ENCODE measurements around the gene SURF4. TPM values are rescaled to one million over a fixed set of nuclear protein-coding genes. Genes with fewer than 3 reads are reported as not detected.

Gene SURF4
- total RNA-seq, 2 experiments from 2014 or later, result 283 to 349 TPM

- ChIA-PET POLR2A (interaction anchor here (2.3 to 2.5 kb wide), 2 partner anchors 10 to 11 kb away, joined by 6 to 32 read pairs; no protein-coding TSS in a partner anchor), CTCF (interaction anchor here (1.0 to 1.3 kb wide), 2 partner anchors 9 to 15 kb away, joined by 3 to 6 read pairs; no protein-coding TSS in a partner anchor)
- Mint-ChIP-seq H3K27ac (peak overlapping the region; percentile 74), H3K36me3 (ENCODE audit: low read depth) (peaks cover 72% of the 10 kb centered on the region), H3K4me3 (no peak overlapping the region), H3K9me3 (ENCODE audit: low read depth) (no peaks in the 10 kb centered on the region), H3K4me1 (peaks cover 54% of the 10 kb centered on the region), H3K27me3 (no peaks in the 10 kb centered on the region)
- ATAC-seq (no peak), DNase-seq (no peak)
- intact Hi-C loops (cut with DNase I, micrococcal nuclease), result no loop called here
Measured at GRCh38 chr9:133361507-133362092, 14.3 kb downstream of the SURF4 start.

GRCh38 chr9:133360400-133361393 is 15.2 kb downstream of the SURF4 start:
- H3K9me3 Mint-ChIP-seq (ENCODE audit: low read depth), result no peaks in the 10 kb centered on the region
- peaks cover 51% of the 10 kb centered on the region for H3K4me1 Mint-ChIP-seq
- CTCF ChIA-PET, result interaction anchor here (0.9 to 1.0 kb wide), 2 partner anchors 10 kb away, joined by 3 to 6 read pairs; no protein-coding TSS in a partner anchor
- H3K4me3 Mint-ChIP-seq, result no peak overlapping the region
- intact Hi-C loops (cut with DNase I, micrococcal nuclease), result no loop called here
- peaks cover 63% of the 10 kb centered on the region for H3K36me3 Mint-ChIP-seq (ENCODE audit: low read depth)
- H3K27ac Mint-ChIP-seq, result peak overlapping the region; percentile 74
- DNase-seq, result no peak
- H3K27me3 Mint-ChIP-seq, result no peaks in the 10 kb centered on the region
- POLR2A ChIA-PET, result interaction anchor here (2.5 kb wide), 1 partner anchor 10 kb away, joined by 32 read pairs; no protein-coding TSS in a partner anchor
- no peak for ATAC-seq

GRCh38 chr9:133359399-133360175 is 16.3 kb downstream of the SURF4 start:
- Mint-ChIP-seq H3K9me3 (ENCODE audit: low read depth) (no peaks in the 10 kb centered on the region), H3K36me3 (ENCODE audit: low read depth) (peaks cover 52% of the 10 kb centered on the region), H3K27ac (peak overlapping the region; percentile 66), H3K4me1 (peaks cover 58% of the 10 kb centered on the region), H3K27me3 (no peaks in the 10 kb centered on the region), H3K4me3 (peak overlapping the region; percentile 2)
- DNase-seq (peak; percentile 67), ATAC-seq (peak; percentile 27)
- ChIA-PET POLR2A (interaction anchor here (0.7 to 2.5 kb wide), 2 partner anchors 12 kb away, joined by 4 to 32 read pairs; partner anchors contain the start of genes MED22 and RPL7A), CTCF (interaction anchor here (0.9 kb wide), 1 partner anchor 12 kb away, joined by 3 read pairs; no protein-coding TSS in a partner anchor)
- intact Hi-C loops (cut with DNase I, micrococcal nuclease), result loop anchor here (1.0 to 10.0 kb wide), 3 partner anchors 43 to 705 kb away; partner anchors contain the start of gene BRD3 (in 1 of the 2)

- ChIA-PET POLR2A (interaction anchor here (1.4 to 13.3 kb wide), 2 partner anchors 10 to 13 kb away, joined by 12 to 287 read pairs; partner anchors contain the start of genes MED22 and RPL7A), CTCF (interaction anchor here (0.6 to 5.4 kb wide), 3 partner anchors 15 to 1401 kb away, joined by 3 to 44 read pairs (median 3); no protein-coding TSS in a partner anchor)
- Mint-ChIP-seq H3K9me3 (ENCODE audit: low read depth) (no peaks in the 10 kb centered on the region), H3K4me1 (peaks cover 59% of the 10 kb centered on the region), H3K27me3 (no peaks in the 10 kb centered on the region), H3K4me3 (peak overlapping the region; percentile 91), H3K36me3 (ENCODE audit: low read depth) (peaks cover 38% of the 10 kb centered on the region), H3K27ac (peak overlapping the region; percentile 59)
- DNase-seq (no peak), ATAC-seq (no peak)
- intact Hi-C loops (cut with DNase I, micrococcal nuclease), result loop anchor here (2.0 to 10.0 kb wide), 3 partner anchors 45 to 707 kb away; partner anchors contain the start of genes BRD3 (in 1 of the 2) and REXO4 (in 1 of the 2)
Measured at GRCh38 chr9:133357656-133358055, 18.2 kb downstream of the SURF4 start.

GRCh38 chr9:133356391-133357091 is 19.3 kb downstream of the SURF4 start, which contains the start of the genes SURF1 and SURF2:
TSS of gene SURF1 (minus strand) at chr9:133356487. CDS start at chr9:133356453, 34 bp downstream.
TSS of gene SURF2 (plus strand) at chr9:133356550. CDS start at chr9:133356593, 43 bp downstream.
- peak; percentile 84 for ATAC-seq
- Mint-ChIP-seq H3K27me3 (no peaks in the 10 kb centered on the region), H3K36me3 (ENCODE audit: low read depth) (peaks cover 40% of the 10 kb centered on the region), H3K27ac (peak within 1 kb of the TSS; percentile 85), H3K4me3 (peak within 1 kb of the TSS; percentile 91), H3K9me3 (ENCODE audit: low read depth) (no peaks in the 10 kb centered on the region), H3K4me1 (peaks cover 52% of the 10 kb centered on the region)
- ChIA-PET POLR2A (interaction anchor here (0.6 to 13.3 kb wide), 3 partner anchors 9 to 58 kb away, joined by 3 to 287 read pairs (median 12); partner anchors contain the start of genes MED22 and RPL7A), CTCF (interaction anchor here (0.6 to 5.4 kb wide), 4 partner anchors 9 to 170 kb away, joined by 3 to 44 read pairs (median 4); partner anchors contain the start of genes MED22 and RPL7A)
- peak; percentile 96 for DNase-seq
- intact Hi-C loops (cut with DNase I, micrococcal nuclease), result loop anchor here (1.0 to 10.0 kb wide), 9 partner anchors 8 to 708 kb away; partner anchors contain the start of genes MED22 (in 2 of the 2), RPL7A (in 2 of the 2), BRD3 (in 1 of the 2) and CACFD1 (in 1 of the 2)

GRCh38 chr9:133355881-133356357 is 19.9 kb downstream of the SURF4 start:
- peak; percentile 23 for ATAC-seq
- DNase-seq, result peak; percentile 40
- Mint-ChIP-seq H3K4me1 (peaks cover 48% of the 10 kb centered on the region), H3K27me3 (no peaks in the 10 kb centered on the region), H3K9me3 (ENCODE audit: low read depth) (no peaks in the 10 kb centered on the region), H3K36me3 (ENCODE audit: low read depth) (peaks cover 41% of the 10 kb centered on the region), H3K4me3 (peak overlapping the region; percentile 91), H3K27ac (peak overlapping the region; percentile 85)
- ChIA-PET CTCF (interaction anchor here (0.8 to 5.4 kb wide), 5 partner anchors 16 to 170 kb away, joined by 3 to 44 read pairs (median 3); no protein-coding TSS in a partner anchor), POLR2A (interaction anchor here (0.9 to 13.3 kb wide), 2 partner anchors 8 to 15 kb away, joined by 4 to 287 read pairs; no protein-coding TSS in a partner anchor)
- intact Hi-C loops (cut with DNase I, micrococcal nuclease), result loop anchor here (1.0 to 10.0 kb wide), 9 partner anchors 8 to 709 kb away; partner anchors contain the start of genes MED22 (in 2 of the 2), RPL7A (in 2 of the 2), BRD3 (in 1 of the 2) and CACFD1 (in 1 of the 2)

GRCh38 chr9:133354766-133355165 is 21.1 kb downstream of the SURF4 start:
- Mint-ChIP-seq H3K27me3 (no peaks in the 10 kb centered on the region), H3K9me3 (ENCODE audit: low read depth) (no peaks in the 10 kb centered on the region), H3K27ac (no peak overlapping the region), H3K36me3 (ENCODE audit: low read depth) (peaks cover 48% of the 10 kb centered on the region), H3K4me1 (peaks cover 49% of the 10 kb centered on the region), H3K4me3 (peak overlapping the region; percentile 91)
- intact Hi-C loops (cut with DNase I, micrococcal nuclease), result loop anchor here in 1 of 2 experiments (5.0 to 10.0 kb wide), 2 partner anchors 48 to 710 kb away; partner anchors contain the start of gene BRD3
- ChIA-PET CTCF (interaction anchor here (0.6 to 5.4 kb wide), 4 partner anchors 13 to 102 kb away, joined by 3 to 44 read pairs (median 3); no protein-coding TSS in a partner anchor), POLR2A (interaction anchor here (13.3 kb wide), 1 partner anchor 16 kb away, joined by 287 read pairs; no protein-coding TSS in a partner anchor)
- ATAC-seq (no peak), DNase-seq (no peak)

- POLR2A ChIA-PET, result interaction anchor here (13.3 kb wide), 1 partner anchor 17 kb away, joined by 287 read pairs; no protein-coding TSS in a partner anchor
- Mint-ChIP-seq H3K36me3 (ENCODE audit: low read depth) (peaks cover 55% of the 10 kb centered on the region), H3K9me3 (ENCODE audit: low read depth) (no peaks in the 10 kb centered on the region), H3K27ac (peak overlapping the region; percentile 58), H3K4me1 (peaks cover 49% of the 10 kb centered on the region), H3K27me3 (no peaks in the 10 kb centered on the region), H3K4me3 (no peak overlapping the region)
- CTCF ChIA-PET, result interaction anchor here (0.7 to 5.4 kb wide), 2 partner anchors 12 to 19 kb away, joined by 3 to 44 read pairs; no protein-coding TSS in a partner anchor
- intact Hi-C loops (cut with DNase I, micrococcal nuclease), result loop anchor here in 1 of 2 experiments (10.0 kb wide), 1 partner anchor 711 kb away; the partner anchor contains the start of gene BRD3
- ATAC-seq (no peak), DNase-seq (no peak)
Measured at GRCh38 chr9:133353548-133353947, 22.3 kb downstream of the SURF4 start.

Data from activated CD4-positive, alpha-beta T cell treated with anti-CD3 and anti-CD28 coated beads for 36 hours (primary cell).